Upper lobe of left lung (tissue), 4 donors: ENCODE data around the gene ADGRE2.

Experiments used
- CTCF ChIP-seq, 6 experiments: fragments of 450-650 bp in 4 of 6; fragments of 200-600 bp in 2 of 6; sonication (generic) in 2 of 6; IDR thresholded peaks; one replicate each; pipeline ENCODE4 v1.5.1; 2016 to 2019; ENCODE audit warnings: antibody characterized with exemption in 6 of 6
- EP300 ChIP-seq, 4 donors: sonication (generic); formaldehyde crosslinking; IDR thresholded peaks; one replicate each; pipeline ENCODE4 v1.5.1; 2017; ENCODE audit warnings: antibody characterized with exemption in 4 of 4, control low read depth in 2 of 4

- no peak for TF ChIP-seq CTCF (IDR thresholded peaks at IDR 0.05)
- TF ChIP-seq EP300 (IDR thresholded peaks at IDR 0.05) = no peak
Observed at GRCh38 chr19:14748601-14749000, 29.8 kb downstream of the ADGRE2 start.
